ENCODE results near the gene PIK3C2G. TPM values are rescaled to one million over a fixed set of nuclear protein-coding genes. Genes with fewer than 3 reads are reported as not detected.

PIK3C2G gene
- total and polyA plus RNA-seq, 2 of the 13 experiments (the other 11 are each of a cell fraction or from before 2014, with no cell fraction given) = not detected

DNA sequence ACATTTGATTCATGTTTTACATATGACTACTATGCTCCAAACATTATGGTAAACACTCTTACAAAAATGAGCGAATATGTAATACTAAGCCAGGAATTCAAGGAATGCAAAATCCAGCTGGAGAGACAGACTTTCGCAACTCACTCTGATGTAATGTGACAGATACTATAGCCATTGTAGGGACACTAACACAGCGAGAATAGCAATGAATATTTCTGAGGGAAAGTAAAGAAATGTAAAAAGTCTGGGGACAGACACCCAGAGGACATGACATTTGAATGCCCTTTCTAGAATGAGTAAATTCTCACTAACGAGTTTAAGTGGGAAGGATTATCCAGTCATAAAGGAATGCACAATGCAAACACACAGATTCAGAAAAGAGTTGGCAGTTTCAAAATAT lies 121.9 kb downstream of the PIK3C2G start (continued):
- TF ChIP-seq, protein P1, sequence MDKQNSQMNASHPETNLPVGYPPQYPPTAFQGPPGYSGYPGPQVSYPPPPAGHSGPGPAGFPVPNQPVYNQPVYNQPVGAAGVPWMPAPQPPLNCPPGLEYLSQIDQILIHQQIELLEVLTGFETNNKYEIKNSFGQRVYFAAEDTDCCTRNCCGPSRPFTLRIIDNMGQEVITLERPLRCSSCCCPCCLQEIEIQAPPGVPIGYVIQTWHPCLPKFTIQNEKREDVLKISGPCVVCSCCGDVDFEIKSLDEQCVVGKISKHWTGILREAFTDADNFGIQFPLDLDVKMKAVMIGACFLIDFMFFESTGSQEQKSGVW (CRISPR knock-in tag; IDR thresholded peaks at IDR 0.05; ENCODE audit: borderline replicate concordance) = no peak
- TF ChIP-seq, protein P2, sequence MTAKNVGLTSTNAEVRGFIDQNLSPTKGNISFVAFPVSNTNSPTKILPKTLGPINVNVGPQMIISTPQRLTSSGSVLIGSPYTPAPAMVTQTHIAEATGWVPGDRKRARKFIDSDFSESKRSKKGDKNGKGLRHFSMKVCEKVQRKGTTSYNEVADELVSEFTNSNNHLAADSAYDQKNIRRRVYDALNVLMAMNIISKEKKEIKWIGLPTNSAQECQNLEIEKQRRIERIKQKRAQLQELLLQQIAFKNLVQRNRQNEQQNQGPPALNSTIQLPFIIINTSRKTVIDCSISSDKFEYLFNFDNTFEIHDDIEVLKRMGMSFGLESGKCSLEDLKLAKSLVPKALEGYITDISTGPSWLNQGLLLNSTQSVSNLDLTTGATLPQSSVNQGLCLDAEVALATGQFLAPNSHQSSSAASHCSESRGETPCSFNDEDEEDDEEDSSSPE (CRISPR knock-in tag; IDR thresholded peaks at IDR 0.05) = no peak
- TF ChIP-seq ZSCAN20 (CRISPR knock-in tag; IDR thresholded peaks at IDR 0.05; ENCODE audit: borderline replicate concordance) (no peak), NPAS2 (CRISPR knock-in tag; IDR thresholded peaks at IDR 0.05; ENCODE audit: borderline replicate concordance) (no peak), ELF3 (CRISPR knock-in tag; IDR thresholded peaks at IDR 0.05) (no peak), SMARCC2 (IDR thresholded peaks at IDR 0.05) (no peak), FIP1L1 (IDR thresholded peaks at IDR 0.05; ENCODE audit: borderline replicate concordance, insufficient read depth, low read depth, low read length) (no peak), ZNF136 (CRISPR knock-in tag; IDR thresholded peaks at IDR 0.05; ENCODE audit: low read depth) (no peak), HNF4A (CRISPR knock-in tag; IDR thresholded peaks at IDR 0.05) (peak; percentile 4; the same call in 1 of the 2 replicates), RARG (CRISPR knock-in tag; IDR thresholded peaks at IDR 0.05; ENCODE audit: low read depth) (no peak), PPARG (CRISPR knock-in tag; conservative IDR thresholded peaks at IDR 0.05) (no peak), ZNF878 (CRISPR knock-in tag; IDR thresholded peaks at IDR 0.05) (no peak), NCOA2 (CRISPR knock-in tag; IDR thresholded peaks at IDR 0.05) (peak; percentile 33; the same call in 1 of the 2 replicates), HMGA1 (CRISPR knock-in tag; conservative IDR thresholded peaks at IDR 0.05) (no peak), ATF7 (IDR thresholded peaks at IDR 0.05) (0 out of 2 replicates have a peak, but pooled peaks have one; percentile 12), ATF7 (CRISPR knock-in tag; IDR thresholded peaks at IDR 0.05) (no peak), ZSCAN9 (CRISPR knock-in tag; IDR thresholded peaks at IDR 0.05; ENCODE audit: borderline replicate concordance) (peak; percentile 68; the same call in 1 of the 2 replicates), PAWR (CRISPR knock-in tag; IDR thresholded peaks at IDR 0.05; ENCODE audit: borderline replicate concordance) (no peak), ZNF660 (CRISPR knock-in tag; IDR thresholded peaks at IDR 0.05; ENCODE audit: borderline replicate concordance, low read depth) (no peak), KAT2B (IDR thresholded peaks at IDR 0.05; ENCODE audit: borderline replicate concordance, low read depth, low read length) (no peak), MAZ (IDR thresholded peaks at IDR 0.05; ENCODE audit: borderline replicate concordance, low read depth, low read length) (no peak), MAZ (CRISPR knock-in tag; IDR thresholded peaks at IDR 0.05; ENCODE audit: low read depth) (no peak), FOXK1 (CRISPR knock-in tag; IDR thresholded peaks at IDR 0.05; ENCODE audit: borderline replicate concordance, low read depth) (0 out of 2 replicates have a peak, but pooled peaks have one; percentile 21), ZNF749 (CRISPR knock-in tag; IDR thresholded peaks at IDR 0.05; ENCODE audit: borderline replicate concordance) (no peak), EHMT2 (IDR thresholded peaks at IDR 0.05; ENCODE audit: borderline replicate concordance, low read depth, low read length) (no peak)
- TF ChIP-seq, protein P3, sequence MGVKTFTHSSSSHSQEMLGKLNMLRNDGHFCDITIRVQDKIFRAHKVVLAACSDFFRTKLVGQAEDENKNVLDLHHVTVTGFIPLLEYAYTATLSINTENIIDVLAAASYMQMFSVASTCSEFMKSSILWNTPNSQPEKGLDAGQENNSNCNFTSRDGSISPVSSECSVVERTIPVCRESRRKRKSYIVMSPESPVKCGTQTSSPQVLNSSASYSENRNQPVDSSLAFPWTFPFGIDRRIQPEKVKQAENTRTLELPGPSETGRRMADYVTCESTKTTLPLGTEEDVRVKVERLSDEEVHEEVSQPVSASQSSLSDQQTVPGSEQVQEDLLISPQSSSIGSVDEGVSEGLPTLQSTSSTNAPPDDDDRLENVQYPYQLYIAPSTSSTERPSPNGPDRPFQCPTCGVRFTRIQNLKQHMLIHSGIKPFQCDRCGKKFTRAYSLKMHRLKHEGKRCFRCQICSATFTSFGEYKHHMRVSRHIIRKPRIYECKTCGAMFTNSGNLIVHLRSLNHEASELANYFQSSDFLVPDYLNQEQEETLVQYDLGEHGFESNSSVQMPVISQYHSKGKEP (CRISPR knock-in tag; IDR thresholded peaks at IDR 0.05) = no peak
- TF ChIP-seq, protein P4, sequence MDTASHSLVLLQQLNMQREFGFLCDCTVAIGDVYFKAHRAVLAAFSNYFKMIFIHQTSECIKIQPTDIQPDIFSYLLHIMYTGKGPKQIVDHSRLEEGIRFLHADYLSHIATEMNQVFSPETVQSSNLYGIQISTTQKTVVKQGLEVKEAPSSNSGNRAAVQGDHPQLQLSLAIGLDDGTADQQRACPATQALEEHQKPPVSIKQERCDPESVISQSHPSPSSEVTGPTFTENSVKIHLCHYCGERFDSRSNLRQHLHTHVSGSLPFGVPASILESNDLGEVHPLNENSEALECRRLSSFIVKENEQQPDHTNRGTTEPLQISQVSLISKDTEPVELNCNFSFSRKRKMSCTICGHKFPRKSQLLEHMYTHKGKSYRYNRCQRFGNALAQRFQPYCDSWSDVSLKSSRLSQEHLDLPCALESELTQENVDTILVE (CRISPR knock-in tag; IDR thresholded peaks at IDR 0.05) = 0 out of 2 replicates have a peak, but pooled peaks have one; percentile 57
- TF ChIP-seq, protein P5, sequence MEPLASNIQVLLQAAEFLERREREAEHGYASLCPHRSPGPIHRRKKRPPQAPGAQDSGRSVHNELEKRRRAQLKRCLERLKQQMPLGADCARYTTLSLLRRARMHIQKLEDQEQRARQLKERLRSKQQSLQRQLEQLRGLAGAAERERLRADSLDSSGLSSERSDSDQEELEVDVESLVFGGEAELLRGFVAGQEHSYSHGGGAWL (CRISPR knock-in tag; IDR thresholded peaks at IDR 0.05) = no peak
